GM12801 (cell line): ENCODE data around the gene KLHDC1.

Source experiments
- CTCF ChIP-seq: IDR thresholded peaks from one replicate; pipeline ENCODE4 v1.5.1; 2011; ENCODE audit warnings: control low read depth; ENCODE audit not compliant: insufficient read length; ENCODE audit errors: extremely low read depth

KLHDC1 gene

GRCh38 chr14:49755378-49755777 is 62.5 kb downstream of the KLHDC1 start:
- no peak for TF ChIP-seq CTCF

DNA sequence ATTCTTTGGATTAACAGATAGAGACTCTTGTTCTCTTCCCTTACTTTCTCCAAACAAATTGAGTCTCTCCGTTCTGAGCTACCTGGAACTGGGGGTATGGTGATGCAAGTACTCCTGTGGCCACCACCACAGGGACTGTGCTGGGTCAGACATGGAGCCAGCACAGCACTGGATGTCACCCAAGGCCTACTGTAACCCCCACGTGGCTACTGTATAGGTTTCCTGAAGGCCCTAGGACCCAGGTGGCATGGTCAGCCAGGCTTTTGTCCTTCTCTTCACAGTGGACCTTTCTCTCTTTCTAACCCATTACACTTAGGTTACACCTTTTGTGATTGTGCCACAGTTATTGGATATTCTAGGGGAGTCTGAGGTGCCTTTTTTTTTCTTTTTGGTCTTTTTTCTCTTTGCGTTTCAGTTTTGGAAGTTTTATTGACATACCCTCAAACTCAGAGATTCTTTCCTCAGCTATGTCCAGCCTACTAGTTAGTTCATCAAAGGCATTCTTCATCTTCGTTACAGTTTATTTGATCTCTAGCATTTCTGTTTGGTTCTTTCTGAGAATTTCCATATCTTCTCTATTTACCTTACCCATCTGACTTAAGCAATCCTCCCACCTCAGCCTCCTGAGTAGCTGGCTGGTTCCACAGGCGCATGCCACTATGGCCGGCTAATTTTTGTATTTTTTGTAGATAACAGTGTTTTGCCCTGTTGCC is 69.1 kb downstream of the KLHDC1 start:
- no peak for TF ChIP-seq CTCF

- TF ChIP-seq CTCF: no peak
Observed at GRCh38 chr14:49766839-49767238, 73.9 kb downstream of the KLHDC1 start.

DNA sequence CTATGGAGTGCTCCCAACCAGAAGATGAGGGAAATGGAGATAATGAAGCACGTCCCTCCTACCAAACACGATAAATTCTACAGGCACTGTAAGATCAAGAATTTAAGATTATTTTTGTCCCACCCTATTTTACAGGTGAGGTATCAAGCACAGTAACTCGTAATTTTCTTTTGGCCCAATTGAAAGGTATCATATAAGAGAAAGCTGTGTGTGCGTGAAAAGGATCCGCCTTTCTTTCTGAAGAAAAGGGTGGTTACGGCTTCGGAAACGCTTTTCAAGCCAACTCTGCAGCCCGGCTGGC is 74.3 kb downstream of the KLHDC1 start:
- no peak for TF ChIP-seq CTCF

DNA sequence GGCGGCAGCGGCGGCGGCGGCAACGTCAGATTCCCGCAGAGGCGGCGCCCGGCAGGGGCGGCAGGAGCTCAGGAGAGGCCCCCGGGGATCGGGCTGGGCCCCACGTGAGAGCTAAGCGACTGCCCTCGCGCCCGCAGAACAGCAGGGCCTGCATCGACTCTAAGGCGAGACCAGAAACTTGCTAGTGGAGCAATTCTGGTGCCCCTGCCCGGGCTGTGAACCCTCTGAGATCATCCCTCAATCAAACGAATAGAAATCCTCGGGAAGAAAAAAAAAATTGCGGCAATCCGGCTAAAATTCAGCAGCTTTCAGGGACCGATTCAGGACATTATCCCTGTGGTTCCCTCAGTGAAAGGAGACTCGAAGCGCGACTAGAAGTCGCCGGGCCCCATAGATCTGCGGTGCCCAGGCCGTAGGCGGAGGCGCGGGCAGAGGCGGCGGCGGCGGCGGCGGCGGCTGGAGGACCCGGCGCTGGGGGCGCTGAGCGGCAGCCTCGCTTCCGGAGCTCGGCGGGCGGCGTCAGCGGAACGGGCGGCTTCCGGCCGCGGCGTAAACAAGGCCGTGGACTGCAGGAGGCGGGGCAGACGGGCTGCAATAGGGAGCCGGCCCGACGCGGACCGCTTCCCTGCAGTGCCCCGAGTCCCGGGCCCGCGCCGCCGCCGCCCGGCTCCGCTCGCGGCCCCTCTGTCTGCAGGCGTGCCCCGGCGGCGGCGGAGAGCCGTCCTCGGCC is 74.8 kb downstream of the KLHDC1 start, which contains the start of gene KLHDC2:
Gene KLHDC2 (plus strand): TSS at position 583 of the 730 bp plus-strand sequence. CDS start 316 bp downstream, outside the sequence.
- no peak for TF ChIP-seq CTCF

DNA sequence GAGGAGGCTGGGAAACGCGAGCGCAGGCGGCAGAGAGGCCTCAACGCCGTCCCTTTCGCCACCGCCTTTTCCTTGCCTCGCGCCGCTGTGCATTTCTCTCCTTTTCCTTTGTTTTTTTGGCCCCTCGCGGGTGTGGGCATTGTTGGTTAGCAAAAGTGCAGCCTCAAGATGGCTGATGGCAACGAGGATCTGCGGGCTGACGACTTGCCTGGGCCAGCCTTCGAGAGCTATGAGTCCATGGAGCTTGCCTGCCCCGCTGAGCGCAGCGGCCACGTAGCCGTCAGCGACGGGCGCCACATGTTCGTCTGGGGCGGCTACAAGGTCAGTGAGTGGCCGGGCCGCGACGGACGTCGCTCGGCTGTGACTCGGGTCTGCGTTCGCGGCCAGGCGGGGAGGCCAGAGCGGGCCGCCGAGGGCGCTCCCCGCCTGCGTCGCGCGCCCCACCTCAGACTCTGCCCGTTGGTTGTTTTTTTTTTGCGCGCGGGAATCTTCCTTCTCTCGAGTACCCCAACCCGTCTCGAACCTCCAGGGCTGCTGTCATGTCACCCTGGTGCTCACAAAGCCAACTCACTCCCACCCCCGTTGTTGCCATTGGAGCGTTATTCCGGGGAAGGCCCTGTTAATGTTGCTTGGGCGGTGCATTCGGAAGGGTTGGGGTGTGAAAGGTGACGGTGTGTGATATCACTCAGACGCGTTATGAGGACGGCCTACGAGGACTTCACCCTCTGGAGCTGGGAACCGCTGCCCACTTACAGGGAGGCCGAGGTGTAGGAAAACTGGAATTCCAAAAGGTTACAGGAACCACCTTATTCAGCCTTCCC is 75.6 kb downstream of the KLHDC1 start:
- no peak for TF ChIP-seq CTCF

DNA sequence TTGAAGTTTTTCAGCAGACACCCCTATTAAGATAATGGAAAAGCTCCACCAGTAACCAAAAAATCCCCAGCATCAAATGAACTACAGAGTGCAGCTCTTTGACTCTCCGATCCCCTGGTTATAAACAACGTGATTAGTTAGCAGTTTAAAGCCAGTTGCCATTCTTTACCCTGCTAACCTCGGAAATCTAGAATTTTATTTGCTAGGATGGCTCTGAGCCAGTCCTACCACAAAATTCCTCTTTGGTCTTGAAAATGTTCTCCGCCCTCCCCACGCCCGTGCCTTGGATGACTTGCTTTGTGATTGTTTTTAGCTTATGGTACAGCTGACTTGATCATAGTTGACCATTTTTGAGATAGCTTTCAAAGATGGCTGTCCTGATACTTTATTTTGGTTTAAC is 76.3 kb downstream of the KLHDC1 start:
- no peak for TF ChIP-seq CTCF
